Measurements from ENCODE around the gene ZFYVE28. TPM values are rescaled to one million over a fixed set of nuclear protein-coding genes. Genes with fewer than 3 reads are reported as not detected.

The ZFYVE28 gene
- total RNA-seq, 1 donor from 2014 or later: 4.4 TPM

Other genes with a start within 250 kb of the ZFYVE28 start
- gene HAUS3, start 176.5 kb downstream of the ZFYVE28 start, total RNA-seq: 19.3 and 19.4 TPM in 2 replicates
- gene POLN, start 176.5 kb downstream of the ZFYVE28 start, total RNA-seq: 1.9 and 2.3 TPM in 2 replicates
- gene MXD4, start 156.5 kb downstream of the ZFYVE28 start, total RNA-seq: 4.9 and 5.2 TPM in 2 replicates
- not detected in 2 replicates for gene CFAP99, start 310 bp upstream of the ZFYVE28 start, total RNA-seq
- 94.8 and 95.4 TPM in 2 replicates for gene RNF4, start 50.5 kb upstream of the ZFYVE28 start, total RNA-seq
- gene FAM193A, start 118.0 kb upstream of the ZFYVE28 start, total RNA-seq: 29.5 and 30.1 TPM in 2 replicates

Data from activated CD4-positive, alpha-beta T cell treated with anti-CD3 and anti-CD28 coated beads, Interleukin-2, amount 10 ng/mL, durations not matched to agents 24 days and 14 days (primary cell).